ENCODE data around the gene ARSG.

DNA sequence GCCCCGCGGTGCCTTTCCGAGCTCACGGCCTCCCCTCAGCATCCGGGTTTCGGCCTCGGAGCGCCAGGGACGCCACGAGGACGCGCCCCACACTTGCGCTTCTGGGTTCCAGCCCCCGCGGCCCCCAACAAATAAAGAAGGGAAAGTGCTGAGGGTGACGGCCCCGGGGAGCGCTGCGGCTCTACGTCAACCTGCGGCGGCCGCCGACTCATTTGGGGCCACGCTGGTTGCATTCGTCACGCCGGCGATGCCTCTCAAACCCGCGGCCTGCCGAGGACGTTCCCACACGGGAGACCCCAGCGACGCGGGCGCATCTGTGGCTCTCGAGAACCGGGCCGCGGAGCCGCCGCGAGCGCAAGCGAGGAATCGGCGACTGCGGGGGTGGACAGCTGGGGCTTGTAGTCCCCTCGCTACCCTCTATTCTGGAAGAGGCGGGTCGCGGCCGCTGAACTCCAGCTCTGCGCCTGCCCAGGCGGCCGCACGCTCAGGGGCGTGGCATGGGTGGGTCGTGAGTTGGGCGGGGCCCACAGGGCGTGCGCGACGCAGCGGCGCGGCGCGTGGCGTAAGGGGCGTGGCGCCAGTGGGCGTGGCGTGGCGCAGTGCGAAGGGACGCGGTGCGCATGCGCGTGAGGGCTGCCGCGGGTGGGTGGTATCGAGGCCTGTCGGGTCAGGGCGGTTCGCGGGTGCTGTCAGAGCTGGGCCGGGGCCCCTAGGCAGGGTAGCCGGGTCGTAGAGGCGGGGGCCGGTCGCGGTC lies 43.7 kb upstream of the ARSG start, which contains the start of gene AMZ2:
- TF ChIP-seq CTCF (IDR thresholded peaks at IDR 0.05; ENCODE audit: low read length) (no peak), EZH2 (IDR thresholded peaks at IDR 0.05; ENCODE audit: borderline replicate concordance, low read length) (no peak)

Data from OCI-LY1 (cell line).